ENCODE results near the gene OR12D1.

- no peak for TF ChIP-seq CTCF (IDR thresholded peaks at IDR 0.05)
- TF ChIP-seq POLR2A (IDR thresholded peaks at IDR 0.05) = no peak
Measured at GRCh38 chr6:29465279-29465678, 50.6 kb downstream of the OR12D1 start.

Data from uterus (tissue), 2 donors.